Activated CD4-positive, alpha-beta T cell treated with anti-CD3 and anti-CD28 coated beads, Interleukin-2, amount 10 ng/mL, durations not matched to agents 24 days and 14 days (primary cell): ENCODE results near the gene HINT2. TPM values are rescaled to one million over a fixed set of nuclear protein-coding genes. Genes with fewer than 3 reads are reported as not detected.

Source experiments
- DNase-seq: peaks from one replicate; pipeline ENCODE4 v3.0.0; 2022
- H3K27ac Mint-ChIP-seq: one replicate; pipeline ENCODE4 v1.8.0; 2022; ENCODE audit warnings: mild to moderate bottlenecking, mixed read lengths
- H3K27me3 Mint-ChIP-seq: one replicate; pipeline ENCODE4 v1.8.0; 2022; ENCODE audit warnings: mixed read lengths
- H3K36me3 Mint-ChIP-seq: one replicate; pipeline ENCODE4 v1.8.0; 2022; ENCODE audit warnings: low read depth, mild to moderate bottlenecking, mixed read lengths
- H3K4me1 Mint-ChIP-seq: one replicate; pipeline ENCODE4 v1.8.0; 2021; ENCODE audit warnings: mixed read lengths
- H3K4me3 Mint-ChIP-seq: one replicate; pipeline ENCODE4 v1.8.0; 2022; ENCODE audit warnings: mild to moderate bottlenecking, moderate library complexity, mixed read lengths
- H3K9me3 Mint-ChIP-seq: one replicate; pipeline ENCODE4 v1.8.0; 2021; ENCODE audit warnings: mixed read lengths
- intact Hi-C: fragments of 100-400 bp; cut with micrococcal nuclease; formaldehyde crosslinking; loops from one replicate; pipeline ENCODE4 v1.15.1; 2023
- total RNA-seq: library from RNA; stranded (reverse); gene quantifications from 2 replicates; pipeline ENCODE4 v1.2.3, GENCODE V29; 2022

HINT2 gene
- total RNA-seq, 1 donor from 2014 or later, result 42.5 TPM

GRCh38 chr9:35812025-35812602 lies 2.7 kb downstream of the HINT2 start, which contains the start of gene SPAG8:
TSS of gene SPAG8 (minus strand) at chr9:35812262. CDS start at chr9:35812147, 115 bp downstream.
- intact Hi-C loops, result loop anchor here (1.0 to 10.0 kb wide), 6 partner anchors 13 to 697 kb away; partner anchors contain the start of genes ATOSB, CCDC107, RMRP and RNF38
- Mint-ChIP-seq H3K4me1 (peaks cover 35% of the 10 kb centered on the region), H3K27me3 (no peaks in the 10 kb centered on the region)

GRCh38 chr9:35811381-35812024 lies 3.3 kb downstream of the HINT2 start:
- Mint-ChIP-seq H3K27ac (peak overlapping the region; percentile 94), H3K4me1 (peaks cover 35% of the 10 kb centered on the region)

More at GRCh38 chr9:35812025-35812602, 2.7 kb downstream of the HINT2 start, which contains the start of gene SPAG8:
- peaks cover 8% of the 10 kb centered on the region for H3K36me3 Mint-ChIP-seq
- DNase-seq, result peak; percentile 99
- peak within 1 kb of the TSS; percentile 87 for H3K4me3 Mint-ChIP-seq
- peak within 1 kb of the TSS; percentile 94 for H3K27ac Mint-ChIP-seq
- H3K9me3 Mint-ChIP-seq, result peaks cover 3% of the 10 kb centered on the region

GRCh38 chr9:35810122-35810521 lies 4.7 kb downstream of the HINT2 start:
- H3K36me3 Mint-ChIP-seq, result peaks cover 20% of the 10 kb centered on the region
- intact Hi-C loops, result loop anchor here (5.0 to 10.0 kb wide), 4 partner anchors 153 to 695 kb away; partner anchors contain the start of genes ATOSB, CCDC107, RMRP and RNF38
- no peak for DNase-seq
- no peak overlapping the region for H3K27ac Mint-ChIP-seq
- peaks cover 32% of the 10 kb centered on the region for H3K4me1 Mint-ChIP-seq
- H3K4me3 Mint-ChIP-seq, result no peak overlapping the region
- H3K9me3 Mint-ChIP-seq, result no peaks in the 10 kb centered on the region
- H3K27me3 Mint-ChIP-seq, result no peaks in the 10 kb centered on the region

More at GRCh38 chr9:35811381-35812024, 3.3 kb downstream of the HINT2 start:
- Mint-ChIP-seq H3K27me3 (no peaks in the 10 kb centered on the region), H3K4me3 (peak overlapping the region; percentile 87), H3K9me3 (peaks cover 3% of the 10 kb centered on the region), H3K36me3 (peaks cover 12% of the 10 kb centered on the region)
- intact Hi-C loops, result loop anchor here (1.0 to 10.0 kb wide), 6 partner anchors 13 to 697 kb away; partner anchors contain the start of genes ATOSB, CCDC107, RMRP and RNF38
- DNase-seq, result no peak

GRCh38 chr9:35808433-35808832 lies 6.4 kb downstream of the HINT2 start:
- Mint-ChIP-seq H3K27ac (no peak overlapping the region), H3K36me3 (peaks cover 21% of the 10 kb centered on the region), H3K27me3 (no peaks in the 10 kb centered on the region), H3K4me1 (peaks cover 24% of the 10 kb centered on the region), H3K9me3 (no peaks in the 10 kb centered on the region), H3K4me3 (no peak overlapping the region)
- intact Hi-C loops, result no loop called here
- no peak for DNase-seq

GRCh38 chr9:35806101-35806500 lies 8.7 kb downstream of the HINT2 start:
- DNase-seq, result no peak
- Mint-ChIP-seq H3K9me3 (no peaks in the 10 kb centered on the region), H3K4me3 (no peak overlapping the region), H3K36me3 (peaks cover 32% of the 10 kb centered on the region), H3K4me1 (peaks cover 5% of the 10 kb centered on the region), H3K27ac (peak overlapping the region; percentile 25), H3K27me3 (no peaks in the 10 kb centered on the region)
- intact Hi-C loops, result no loop called here

GRCh38 chr9:35801328-35802128 lies 13.3 kb downstream of the HINT2 start:
- Mint-ChIP-seq H3K36me3 (peaks cover 37% of the 10 kb centered on the region), H3K4me3 (no peak overlapping the region), H3K27ac (no peak overlapping the region), H3K9me3 (no peaks in the 10 kb centered on the region), H3K27me3 (no peaks in the 10 kb centered on the region), H3K4me1 (peaks cover 16% of the 10 kb centered on the region)
- intact Hi-C loops, result no loop called here
- no peak for DNase-seq

- Mint-ChIP-seq H3K4me1 (peaks cover 16% of the 10 kb centered on the region), H3K4me3 (no peak overlapping the region), H3K27me3 (no peaks in the 10 kb centered on the region), H3K9me3 (no peaks in the 10 kb centered on the region), H3K36me3 (peaks cover 29% of the 10 kb centered on the region), H3K27ac (no peak overlapping the region)
- intact Hi-C loops, result no loop called here
- DNase-seq, result no peak
These were observed 14.3 kb downstream of the HINT2 start for GRCh38 chr9:35800530-35800929.

GRCh38 chr9:35798658-35799374 lies 16.0 kb downstream of the HINT2 start:
- no peak overlapping the region for H3K4me3 Mint-ChIP-seq
- intact Hi-C loops, result loop anchor here (2.0 to 5.0 kb wide), 2 partner anchors 14 to 42 kb away; partner anchors contain the start of gene SPAG8
- peaks cover 27% of the 10 kb centered on the region for H3K36me3 Mint-ChIP-seq

GRCh38 chr9:35797311-35798109 lies 17.3 kb downstream of the HINT2 start:
- peaks cover 27% of the 10 kb centered on the region for H3K36me3 Mint-ChIP-seq
- no peak for DNase-seq
- peaks cover 31% of the 10 kb centered on the region for H3K4me1 Mint-ChIP-seq
- no peaks in the 10 kb centered on the region for H3K9me3 Mint-ChIP-seq
- H3K4me3 Mint-ChIP-seq, result no peak overlapping the region
- intact Hi-C loops, result loop anchor here (2.0 to 5.0 kb wide), 2 partner anchors 15 to 40 kb away; partner anchors contain the start of gene SPAG8
- peak overlapping the region; percentile 1 for H3K27ac Mint-ChIP-seq
- H3K27me3 Mint-ChIP-seq, result no peaks in the 10 kb centered on the region

More at GRCh38 chr9:35798658-35799374, 16.0 kb downstream of the HINT2 start:
- Mint-ChIP-seq H3K4me1 (peaks cover 28% of the 10 kb centered on the region), H3K27me3 (no peaks in the 10 kb centered on the region), H3K9me3 (no peaks in the 10 kb centered on the region), H3K27ac (peak overlapping the region; percentile 78)
- DNase-seq, result no peak

GRCh38 chr9:35795695-35796094 lies 19.1 kb downstream of the HINT2 start:
- no peaks in the 10 kb centered on the region for H3K9me3 Mint-ChIP-seq
- H3K36me3 Mint-ChIP-seq, result peaks cover 12% of the 10 kb centered on the region
- no peak for DNase-seq
- peaks cover 31% of the 10 kb centered on the region for H3K4me1 Mint-ChIP-seq
- intact Hi-C loops, result loop anchor here (5.0 kb wide), 1 partner anchor 38 kb away; no protein-coding TSS in a partner anchor
- no peaks in the 10 kb centered on the region for H3K27me3 Mint-ChIP-seq
- H3K27ac Mint-ChIP-seq, result peak overlapping the region; percentile 16
- H3K4me3 Mint-ChIP-seq, result no peak overlapping the region

GRCh38 chr9:35793461-35793860 lies 21.4 kb downstream of the HINT2 start:
- intact Hi-C loops, result no loop called here
- H3K36me3 Mint-ChIP-seq, result peaks cover 4% of the 10 kb centered on the region
- peaks cover 27% of the 10 kb centered on the region for H3K4me1 Mint-ChIP-seq
- H3K4me3 Mint-ChIP-seq, result no peak overlapping the region
- H3K9me3 Mint-ChIP-seq, result no peaks in the 10 kb centered on the region
- no peaks in the 10 kb centered on the region for H3K27me3 Mint-ChIP-seq
- H3K27ac Mint-ChIP-seq, result no peak overlapping the region
- DNase-seq, result no peak

- peaks cover 25% of the 10 kb centered on the region for H3K4me1 Mint-ChIP-seq
- H3K27me3 Mint-ChIP-seq, result no peaks in the 10 kb centered on the region
- H3K4me3 Mint-ChIP-seq, result no peak overlapping the region
- DNase-seq, result no peak
- no peak overlapping the region for H3K27ac Mint-ChIP-seq
- intact Hi-C loops, result no loop called here
- peaks cover 4% of the 10 kb centered on the region for H3K36me3 Mint-ChIP-seq
- no peaks in the 10 kb centered on the region for H3K9me3 Mint-ChIP-seq
These were observed 22.0 kb downstream of the HINT2 start for GRCh38 chr9:35792826-35793225.
